Prostate gland (tissue), 2 donors: ENCODE results near the gene CLASP2.

Experiments used
- POLR2AphosphoS5 ChIP-seq: sonication (generic); formaldehyde crosslinking; IDR thresholded peaks from one replicate; pipeline ENCODE4 v1.6.1; 2017; ENCODE audit warnings: antibody characterized with exemption
- TF ChIP-seq, protein P1 (sequence below), 4 experiments: fragments of 200-600 bp in 2 of 4; fragments of 450-650 bp in 2 of 4; sonication (generic) in 2 of 4; IDR thresholded peaks; 1 replicate in 3 of 4; 2 replicates in 1 of 4; pipeline ENCODE4 v1.5.1; 2016 to 2019; ENCODE audit warnings: antibody characterized with exemption in 4 of 4, mild to moderate bottlenecking in 2 of 4, moderate library complexity in 2 of 4

DNA sequence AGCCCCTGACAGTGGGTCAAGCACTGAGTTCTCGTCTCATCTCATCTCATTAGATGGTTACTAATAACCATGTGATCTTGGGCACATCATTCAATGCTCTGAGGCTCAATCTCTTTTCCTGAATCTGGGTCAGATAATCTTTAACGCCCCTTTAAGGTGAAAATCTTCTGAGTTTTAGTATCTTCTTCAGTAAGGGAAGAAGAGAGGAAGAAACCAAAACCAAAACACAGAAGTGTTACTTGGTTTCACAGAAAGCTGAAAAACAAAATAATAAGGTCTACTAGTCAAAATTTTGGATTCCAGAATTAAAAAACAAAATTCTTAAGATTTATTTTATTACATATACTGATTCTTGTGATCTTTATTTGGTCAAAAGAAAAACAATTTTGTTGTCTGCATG lies 78.2 kb downstream of the CLASP2 start:
- TF ChIP-seq, protein P1, sequence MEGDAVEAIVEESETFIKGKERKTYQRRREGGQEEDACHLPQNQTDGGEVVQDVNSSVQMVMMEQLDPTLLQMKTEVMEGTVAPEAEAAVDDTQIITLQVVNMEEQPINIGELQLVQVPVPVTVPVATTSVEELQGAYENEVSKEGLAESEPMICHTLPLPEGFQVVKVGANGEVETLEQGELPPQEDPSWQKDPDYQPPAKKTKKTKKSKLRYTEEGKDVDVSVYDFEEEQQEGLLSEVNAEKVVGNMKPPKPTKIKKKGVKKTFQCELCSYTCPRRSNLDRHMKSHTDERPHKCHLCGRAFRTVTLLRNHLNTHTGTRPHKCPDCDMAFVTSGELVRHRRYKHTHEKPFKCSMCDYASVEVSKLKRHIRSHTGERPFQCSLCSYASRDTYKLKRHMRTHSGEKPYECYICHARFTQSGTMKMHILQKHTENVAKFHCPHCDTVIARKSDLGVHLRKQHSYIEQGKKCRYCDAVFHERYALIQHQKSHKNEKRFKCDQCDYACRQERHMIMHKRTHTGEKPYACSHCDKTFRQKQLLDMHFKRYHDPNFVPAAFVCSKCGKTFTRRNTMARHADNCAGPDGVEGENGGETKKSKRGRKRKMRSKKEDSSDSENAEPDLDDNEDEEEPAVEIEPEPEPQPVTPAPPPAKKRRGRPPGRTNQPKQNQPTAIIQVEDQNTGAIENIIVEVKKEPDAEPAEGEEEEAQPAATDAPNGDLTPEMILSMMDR (IDR thresholded peaks at IDR 0.05), result no peak
- no peak for TF ChIP-seq POLR2AphosphoS5
